Upper lobe of right lung (tissue), 1 donor: ENCODE results near the gene WEE2. TPM values are rescaled to one million over a fixed set of nuclear protein-coding genes. Genes with fewer than 3 reads are reported as not detected.
"Not testable (repeated sequence)": the region's sequence is repeated elsewhere in the genome, so short reads cannot be mapped to it uniquely, and the experiment has no call there.

Experiments
- ATAC-seq: fragments of 200-7000 bp; cut with Tn5 transposase; one replicate; pipeline ENCODE4 v1.9.1; 2020; ENCODE audit warnings: mild to moderate bottlenecking, moderate library complexity
- DNase-seq: peaks from one replicate; pipeline ENCODE4 v3.0.0-alpha.2; 2020
- H3K27ac ChIP-seq: fragments of 200-600 bp; one replicate; pipeline ENCODE4 v1.8.0; 2022
- H3K27me3 ChIP-seq: fragments of 200-600 bp; one replicate; pipeline ENCODE4 v1.8.0; 2022; ENCODE audit warnings: mild to moderate bottlenecking
- H3K36me3 ChIP-seq: fragments of 200-600 bp; one replicate; pipeline ENCODE4 v1.8.0; 2022
- H3K4me1 ChIP-seq: fragments of 200-600 bp; one replicate; pipeline ENCODE4 v1.8.0; 2022
- H3K4me3 ChIP-seq: fragments of 200-600 bp; one replicate; pipeline ENCODE4 v1.8.0; 2022; ENCODE audit warnings: mild to moderate bottlenecking
- H3K9me3 ChIP-seq: fragments of 200-600 bp; one replicate; pipeline ENCODE4 v1.8.0; 2022
- CTCF ChIP-seq: fragments of 200-600 bp; IDR thresholded peaks from one replicate; pipeline ENCODE4 v1.8.0; 2022; ENCODE audit warnings: antibody characterized with exemption
- intact Hi-C: fragments of 100-400 bp; cut with DNase I; formaldehyde crosslinking; loops from one replicate; pipeline ENCODE4 v1.11.0; 2022
- total RNA-seq: library from RNA; stranded (reverse); fragmentation: NEBNext Ultra II Directional; extraction: Animal tissue kit (Norgen Biotek cat#: 25700); gene quantifications from one replicate; pipeline ENCODE4 v1.2.1, GENCODE V29; 2021
- donor health status: DM: no; HTN: yes; CAD: no; lungs with severe emphysema.

WEE2 gene
- total RNA-seq, 1 donor from 2014 or later: not detected

- intact Hi-C loops: no loop called here
These were observed 55.6 kb downstream of the WEE2 start, which contains the start of gene TAS2R3 for GRCh38 chr7:141763797-141764196. Gene TAS2R3 (plus strand): TSS chr7:141764097. CDS start chr7:141764159, 62 bp downstream.

DNA sequence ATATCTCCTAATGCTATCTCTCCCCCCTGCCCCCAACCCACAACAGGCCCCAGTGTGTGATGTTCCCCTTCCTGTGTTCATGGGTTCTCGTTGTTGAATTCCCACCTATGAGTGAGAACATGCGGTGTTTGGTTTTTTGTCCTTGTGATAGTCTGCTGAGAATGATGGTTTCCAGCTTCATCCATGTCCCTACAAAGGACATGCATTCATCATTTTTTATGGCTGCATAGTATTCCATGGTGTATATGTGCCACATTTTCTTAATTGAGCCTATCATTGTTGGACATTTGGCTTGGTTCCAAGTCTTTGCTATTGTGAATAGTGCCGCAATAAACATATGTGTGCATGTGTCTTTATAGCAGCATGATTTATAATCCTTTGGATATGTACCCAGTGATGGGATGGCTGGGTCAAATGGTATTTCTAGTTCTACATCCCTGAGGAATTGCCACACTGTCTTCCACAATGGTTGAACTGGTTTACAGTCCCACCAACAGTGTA, 62.0 kb downstream of the WEE2 start:
- H3K27me3 ChIP-seq: not testable (repeated sequence)

More at GRCh38 chr7:141763797-141764196, 55.6 kb downstream of the WEE2 start, which contains the start of gene TAS2R3:
- Histone ChIP-seq H3K36me3 (peaks cover 40% of the 10 kb centered on the region), H3K9me3 (no peaks in the 10 kb centered on the region), H3K4me1 (no peaks in the 10 kb centered on the region), H3K4me3 (no peak within 1 kb of the TSS), H3K27ac (no peak within 1 kb of the TSS), H3K27me3 (no peaks in the 10 kb centered on the region)
- ATAC-seq (no peak), DNase-seq (no peak)
- no peak for TF ChIP-seq CTCF

DNA sequence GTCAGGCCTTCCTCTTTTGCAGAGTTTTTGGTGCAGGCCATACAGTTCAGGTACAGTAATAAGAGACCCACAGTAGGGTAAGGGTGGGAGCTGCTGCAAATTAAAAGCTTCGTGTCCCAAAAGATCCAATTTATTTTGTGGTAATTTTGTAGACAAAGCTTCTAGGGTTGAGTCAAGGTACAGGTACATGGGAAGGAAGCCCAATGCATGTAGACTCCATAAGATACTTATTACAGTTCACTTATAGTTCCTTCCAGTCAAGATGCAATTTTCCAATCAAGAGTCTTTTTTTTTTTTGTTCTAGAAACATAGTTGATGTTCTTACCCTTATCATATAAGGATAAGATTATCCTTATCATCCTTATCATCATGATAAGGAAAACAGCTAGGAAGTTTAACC, 68.2 kb downstream of the WEE2 start, which contains the start of gene TAS2R4:
TSS of gene TAS2R4 (plus strand) at position 301 of the 400 bp plus-strand sequence. CDS start 1,815 bp downstream, outside the sequence.
- Histone ChIP-seq H3K4me1 (no peaks in the 10 kb centered on the region), H3K36me3 (peaks cover 36% of the 10 kb centered on the region), H3K9me3 (no peaks in the 10 kb centered on the region), H3K27ac (no peak within 1 kb of the TSS), H3K4me3 (no peak within 1 kb of the TSS), H3K27me3 (no peaks in the 10 kb centered on the region)
- intact Hi-C loops: no loop called here
- no peak for DNase-seq
- ATAC-seq: no peak
- no peak for TF ChIP-seq CTCF

More for the DNA sequence above, 62.0 kb downstream of the WEE2 start:
- H3K4me1 ChIP-seq, intact Hi-C loops, ATAC-seq, DNase-seq, H3K36me3 ChIP-seq, H3K4me3 ChIP-seq, H3K27ac ChIP-seq, H3K9me3 ChIP-seq: not testable (repeated sequence)

Other genes starting within 250 kb of the WEE2 start
- 17.5 TPM for gene AGK, start 156.9 kb upstream of the WEE2 start, total RNA-seq
- 40.2 TPM for gene DENND11, start 6.2 kb upstream of the WEE2 start, total RNA-seq
- 64.9 TPM for gene SSBP1, start 30.0 kb downstream of the WEE2 start, total RNA-seq
- gene TAS2R3, start 55.7 kb downstream of the WEE2 start, total RNA-seq: 1.6 TPM
- gene TAS2R4, start 68.3 kb downstream of the WEE2 start, total RNA-seq: 2.2 TPM
- gene TAS2R5, start 81.9 kb downstream of the WEE2 start, total RNA-seq: 2.2 TPM
- not detected for gene PRSS37, start 133.1 kb downstream of the WEE2 start, total RNA-seq
- 0.20 TPM for gene OR9A4, start 208.0 kb downstream of the WEE2 start, total RNA-seq
- 10.6 TPM for gene CLEC5A, start 238.6 kb downstream of the WEE2 start, total RNA-seq